ENCODE data around the gene CHN2.

CHN2 gene

GRCh38 chr7:29413626-29414136 lies 219.1 kb downstream of the CHN2 start:
- DNase-seq, result no peak

DNA sequence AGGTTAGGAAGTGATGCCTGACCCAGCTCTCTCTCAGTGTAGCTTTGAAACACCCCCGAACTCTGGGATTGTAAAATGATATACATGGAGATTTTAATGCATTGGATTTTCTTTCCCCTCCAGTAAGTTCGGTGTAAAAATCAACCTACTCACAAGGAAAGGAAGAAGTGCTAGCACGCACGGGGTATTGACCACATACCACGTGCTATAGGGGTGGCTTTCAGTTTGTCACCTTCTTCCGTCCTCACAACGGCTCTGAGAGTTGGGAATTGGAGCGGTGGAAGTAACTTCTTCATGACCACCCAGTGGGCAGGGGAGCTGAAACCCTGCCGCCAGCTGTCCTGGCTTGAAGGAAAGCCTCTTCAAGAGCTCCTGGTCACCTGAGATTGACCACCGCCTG lies 219.6 kb downstream of the CHN2 start:
- no peak for DNase-seq

DNA sequence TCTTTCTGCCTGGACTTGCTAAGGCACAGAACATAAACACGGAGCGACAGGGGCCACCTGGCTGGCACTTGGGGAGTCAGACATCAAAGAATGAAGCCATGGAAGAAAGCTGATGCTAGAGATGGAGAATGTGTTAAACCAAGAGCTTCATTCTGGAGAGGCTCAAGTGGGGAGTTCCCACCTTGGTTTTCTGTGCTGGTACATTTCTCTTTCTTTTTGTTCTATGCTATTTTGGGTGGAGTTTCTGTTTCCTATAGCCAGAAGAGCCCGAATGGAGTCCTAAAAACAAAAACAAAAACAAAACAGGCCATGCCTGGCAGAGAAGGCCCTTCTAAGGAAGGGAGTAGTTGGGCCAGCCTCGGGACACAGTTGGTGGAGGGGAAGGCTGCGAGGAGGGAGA lies 220.6 kb downstream of the CHN2 start:
- DNase-seq, result no peak

DNA sequence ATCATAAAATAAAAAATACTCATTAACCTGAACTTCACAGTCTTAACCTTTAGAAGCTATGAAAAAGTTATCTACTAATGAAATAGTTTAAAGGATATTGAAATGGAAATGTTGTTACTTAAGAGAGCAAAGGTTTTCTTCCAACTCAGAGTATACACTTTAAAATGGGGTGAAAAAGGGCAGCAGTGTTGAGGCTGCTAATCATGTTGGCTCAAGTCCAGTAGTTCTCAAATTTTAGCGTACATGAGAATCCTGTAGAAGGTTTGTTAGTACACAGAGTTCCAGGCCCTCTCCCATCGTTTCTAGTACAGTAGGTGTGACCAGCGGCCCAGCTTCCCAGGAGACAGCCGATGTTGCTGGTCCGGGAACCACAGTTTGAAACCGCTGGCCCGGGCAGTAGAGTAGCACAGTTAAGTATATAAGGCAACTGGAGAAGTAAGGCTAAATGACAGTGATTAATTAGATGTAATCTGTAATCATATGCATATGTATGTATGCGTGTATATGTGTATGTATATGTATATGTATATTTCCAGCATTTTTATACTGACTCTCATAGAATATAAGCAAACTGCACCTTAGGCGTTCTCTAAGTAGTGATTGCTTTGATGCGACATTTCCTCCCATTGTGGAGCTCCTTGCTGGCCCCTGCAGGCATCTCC lies 221.8 kb downstream of the CHN2 start:
- no peak for DNase-seq

GRCh38 chr7:29416938-29417305 lies 222.3 kb downstream of the CHN2 start:
- no peak for DNase-seq

- no peak for DNase-seq
Measured at GRCh38 chr7:29418056-29418455, 223.5 kb downstream of the CHN2 start.

- DNase-seq, result no peak
Measured at GRCh38 chr7:29418651-29419050, 224.1 kb downstream of the CHN2 start.

DNA sequence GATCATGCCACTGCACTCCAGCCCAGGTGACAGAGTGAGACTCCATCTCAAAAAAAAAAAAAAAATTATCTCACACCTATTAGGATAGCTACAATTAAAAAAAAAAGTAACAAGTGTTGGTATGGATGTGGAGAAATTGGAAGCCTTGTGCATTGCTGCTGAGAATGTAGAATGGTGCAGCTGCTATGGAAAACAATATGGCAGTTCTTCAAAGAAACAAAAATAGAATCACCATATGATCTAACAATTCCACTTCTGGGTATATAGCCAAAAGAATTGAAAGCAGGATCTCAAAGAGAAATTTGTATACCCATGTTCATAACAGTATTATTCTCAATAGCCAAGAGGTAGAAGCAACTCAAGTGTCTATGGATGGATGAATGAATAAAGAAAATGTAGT lies 225.4 kb downstream of the CHN2 start:
- DNase-seq, result no peak

DNA sequence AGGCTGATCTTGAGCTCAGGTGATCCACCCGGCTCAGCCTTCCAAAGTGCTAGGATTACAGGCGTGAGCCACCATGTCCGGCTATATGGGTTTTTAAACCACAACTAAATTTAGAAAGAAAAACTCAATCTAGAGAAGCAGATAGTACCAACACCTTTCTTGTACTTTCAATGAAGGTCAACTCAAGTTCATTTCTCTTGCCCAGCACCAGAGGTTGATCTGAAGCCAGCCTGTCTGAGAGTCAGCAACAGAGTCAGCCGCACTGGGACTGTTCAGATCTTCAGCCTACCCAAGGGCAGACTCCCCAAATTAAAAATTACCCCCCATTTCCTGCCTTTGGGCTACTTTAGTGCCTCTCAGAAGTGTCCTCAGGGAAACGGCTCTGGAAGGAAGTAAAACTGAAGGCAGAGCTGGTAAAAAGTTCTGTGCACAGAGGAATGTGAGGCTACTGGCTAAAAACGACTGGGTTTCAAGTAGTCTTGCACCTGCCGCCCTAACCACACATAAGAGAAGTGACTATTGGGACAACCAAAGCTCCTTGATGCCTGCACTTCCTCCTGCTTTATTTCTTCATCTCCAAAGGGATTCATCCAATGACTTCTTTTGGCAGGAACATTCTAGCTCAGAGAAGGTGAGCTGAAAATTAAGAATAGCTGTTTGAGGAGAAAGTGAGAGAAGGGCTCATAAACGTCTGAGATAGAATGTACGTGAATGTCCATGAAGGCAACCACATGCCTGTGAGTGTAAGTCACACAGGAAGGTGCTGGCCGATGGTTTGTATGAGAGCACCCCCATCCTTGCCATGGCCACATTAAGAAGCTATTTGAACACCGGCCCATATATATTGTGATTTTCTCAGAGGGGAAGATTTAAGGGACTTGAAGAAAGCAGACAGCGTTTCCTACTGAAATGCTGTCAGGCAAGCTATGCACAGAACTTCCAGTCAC lies 226.7 kb downstream of the CHN2 start:
- DNase-seq, result no peak

DNA sequence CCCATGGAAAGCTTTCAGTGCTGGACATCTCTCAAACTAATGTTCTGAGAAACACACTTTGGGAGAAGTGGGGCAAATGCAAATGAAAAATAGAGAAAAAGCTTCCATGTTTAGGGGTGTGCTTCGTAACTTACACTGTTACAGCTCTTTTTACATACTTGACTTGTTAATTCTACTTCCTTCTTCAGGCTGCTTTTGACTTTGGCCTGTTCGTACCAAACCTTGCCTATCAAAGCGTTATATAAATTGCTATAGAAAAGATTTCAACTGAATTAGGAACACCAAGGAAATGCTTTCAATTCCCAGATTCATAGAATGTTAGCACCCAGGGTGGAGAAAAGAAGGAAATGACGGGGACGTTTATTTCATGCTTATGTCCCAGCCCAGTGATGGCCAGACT lies 228.3 kb downstream of the CHN2 start:
- no peak for DNase-seq

DNA sequence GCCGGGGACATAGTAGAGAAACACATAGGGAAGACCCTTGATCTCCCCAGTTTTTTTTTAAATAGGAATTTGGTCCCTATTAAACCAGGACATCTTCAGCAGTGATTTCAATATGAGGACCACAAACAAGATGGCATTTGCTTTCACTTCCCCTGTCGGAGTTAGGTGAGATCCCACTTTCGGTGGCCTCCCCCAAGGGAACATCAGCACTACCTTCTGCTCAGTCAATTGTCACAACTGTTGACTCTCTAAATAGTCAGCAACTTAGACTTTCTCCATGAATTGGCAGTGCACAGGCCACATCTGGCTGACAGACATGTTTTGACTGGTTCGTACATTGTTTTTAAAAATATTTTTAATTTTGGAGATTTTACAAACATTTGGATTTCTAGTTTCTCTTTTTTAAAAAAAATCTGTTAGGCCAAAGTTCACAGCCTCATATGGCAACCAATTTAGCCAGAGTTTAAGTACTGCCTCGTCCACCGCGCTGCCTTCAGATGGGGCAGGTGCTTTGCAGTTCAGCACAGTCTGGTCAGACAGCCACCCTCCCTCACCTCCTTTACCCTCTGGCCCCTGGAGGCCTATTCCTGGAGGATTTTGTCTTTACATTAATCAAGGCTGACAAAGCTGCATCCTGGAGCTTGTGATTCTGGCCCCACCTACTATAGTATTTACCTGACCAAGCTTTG lies 229.9 kb downstream of the CHN2 start:
- no peak for DNase-seq

GRCh38 chr7:29424984-29425309 lies 230.4 kb downstream of the CHN2 start:
- no peak for DNase-seq

GRCh38 chr7:29426587-29426986 lies 232.0 kb downstream of the CHN2 start:
- no peak for DNase-seq

DNA sequence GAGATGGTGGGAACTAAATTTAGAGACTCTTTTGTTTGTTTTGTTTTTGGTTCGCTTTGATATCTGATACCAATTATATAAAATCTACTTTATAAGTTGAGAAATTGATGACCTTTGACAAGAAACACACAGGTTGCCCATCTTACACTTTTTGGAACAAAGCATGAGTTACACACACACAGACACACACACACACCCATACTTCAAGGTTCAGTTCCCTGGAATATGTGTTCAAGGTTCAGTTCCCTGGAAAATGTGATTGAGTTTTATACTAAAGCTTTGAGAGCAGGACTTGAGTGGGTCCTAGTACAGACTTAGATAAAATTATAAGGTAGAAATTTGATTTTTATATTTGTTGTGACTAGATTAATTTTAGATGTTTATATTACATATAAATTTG lies 234.8 kb downstream of the CHN2 start:
- no peak for DNase-seq

DNA sequence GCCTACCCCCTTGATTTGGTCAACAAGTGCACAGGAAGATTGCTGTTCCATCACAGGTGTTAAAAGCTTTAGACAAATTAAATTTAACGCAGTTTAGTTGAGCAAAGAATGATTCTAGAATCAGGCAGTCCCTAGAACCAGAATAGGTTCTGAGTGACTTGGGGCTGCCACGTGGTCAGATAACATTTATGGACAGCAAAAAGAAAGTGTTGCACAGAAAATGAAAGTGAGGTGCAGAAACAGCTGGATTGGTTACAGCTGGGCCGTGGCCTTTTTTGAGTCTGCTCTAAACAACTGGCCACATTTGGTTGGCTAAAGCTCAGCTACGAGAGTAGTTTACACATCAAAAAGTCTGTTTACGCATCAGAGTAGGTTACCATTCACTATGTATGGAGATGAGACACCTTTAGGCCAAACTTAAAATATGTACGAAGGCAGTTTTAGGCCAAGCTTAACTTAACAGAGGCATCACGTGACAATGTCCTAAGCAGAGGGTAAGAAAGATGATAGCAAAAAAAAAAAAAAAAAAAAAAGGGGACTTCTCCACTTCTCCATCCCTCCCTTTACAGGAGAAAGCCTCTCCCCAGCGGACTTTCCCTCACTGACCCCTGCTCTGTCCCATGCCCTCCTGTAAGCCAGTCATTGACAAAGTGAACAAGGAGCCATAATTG lies 235.8 kb downstream of the CHN2 start:
- no peak for DNase-seq

- DNase-seq, result no peak
Measured at GRCh38 chr7:29431686-29432085, 237.1 kb downstream of the CHN2 start.

DNA sequence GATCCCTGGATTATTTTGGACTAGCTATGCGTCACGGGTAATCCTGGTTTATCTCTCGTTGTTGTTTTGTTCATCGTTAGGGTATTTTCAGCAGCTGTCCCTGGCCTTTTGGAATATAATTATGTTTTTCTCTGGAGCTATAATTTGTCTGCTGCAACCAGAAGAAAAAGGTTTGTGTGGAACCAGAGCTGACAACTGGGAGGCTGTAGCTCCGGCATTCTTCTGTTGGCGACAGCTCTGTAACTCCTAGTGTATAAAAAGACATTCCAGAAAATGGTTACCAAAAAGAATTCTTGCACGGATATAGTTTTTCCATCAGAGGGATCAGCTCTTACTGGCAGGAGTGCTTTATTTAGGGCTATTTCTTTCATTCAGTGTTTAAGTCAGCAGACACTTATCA lies 238.1 kb downstream of the CHN2 start:
- DNase-seq, result peak; percentile 46

DNA sequence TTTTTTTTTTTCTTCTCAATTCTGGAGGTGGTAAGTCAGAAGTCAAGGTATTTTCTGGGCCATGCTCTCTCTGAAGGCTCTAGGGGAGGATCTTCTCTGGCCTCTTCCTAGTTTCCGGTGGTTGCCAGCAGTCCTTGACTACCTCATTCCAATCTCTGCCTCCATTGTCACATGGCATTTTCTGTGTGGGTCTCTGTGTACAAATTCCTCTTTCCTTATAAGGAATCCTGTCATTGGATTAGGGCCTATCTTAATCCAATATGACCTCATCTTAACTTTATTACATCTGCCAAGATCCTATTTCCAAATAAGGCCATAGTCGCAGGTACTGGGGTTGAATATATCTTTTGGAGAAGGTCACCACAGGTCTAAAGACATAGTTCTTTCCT lies 239.8 kb downstream of the CHN2 start:
- no peak for DNase-seq

- DNase-seq, result no peak
Measured at GRCh38 chr7:29435167-29435566, 240.6 kb downstream of the CHN2 start.

DNA sequence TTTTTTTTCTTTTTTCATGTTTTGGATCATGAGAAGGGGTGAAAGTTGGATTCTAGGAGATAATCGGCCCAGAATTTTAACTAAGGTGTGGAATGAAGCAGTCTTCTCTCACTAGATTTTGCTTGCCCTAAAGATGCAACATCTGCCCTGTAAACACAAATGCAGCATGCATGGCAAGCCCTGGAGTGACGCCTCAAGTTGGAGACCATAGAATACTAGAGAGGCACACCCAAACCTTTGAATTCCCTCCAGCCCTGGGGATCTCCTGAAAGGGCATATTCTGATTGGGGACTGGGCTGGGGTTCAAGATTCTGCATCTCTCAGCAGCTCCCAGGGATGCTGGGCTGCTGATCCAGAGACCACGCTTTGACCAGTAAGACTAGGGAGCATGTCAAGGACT lies 241.3 kb downstream of the CHN2 start:
- no peak for DNase-seq

GRCh38 chr7:29442146-29442545 lies 247.6 kb downstream of the CHN2 start:
- DNase-seq, result no peak

- no peak for DNase-seq
Measured at GRCh38 chr7:29443552-29443951, 249.0 kb downstream of the CHN2 start.

- DNase-seq, result no peak
Measured at GRCh38 chr7:29444267-29444666, 249.7 kb downstream of the CHN2 start.
